Fibroblast of skin of left biceps (primary cell): ENCODE measurements around the gene KRT34.
"Not testable (repeated sequence)": the region's sequence is repeated elsewhere in the genome, so short reads cannot be mapped to it uniquely, and the experiment has no call there.

Experiments used
- DNase-seq, 2 experiments: peaks; one replicate each; pipeline ENCODE4 v3.0.0-alpha.2; 2013; ENCODE audit warnings: low read depth in 2 of 2

Gene KRT34

GRCh38 chr17:41381943-41382342 is at the start of gene KRT34:
Gene KRT34, minus strand, starts transcription at chr17:41382306. Its CDS starts 60 bp downstream, at chr17:41382246.
- DNase-seq, result not testable (repeated sequence)

- DNase-seq, result not testable (repeated sequence)
Observed at GRCh38 chr17:41430376-41430775, 48.3 kb upstream of the KRT34 start.

GRCh38 chr17:41429667-41430066 is 47.6 kb upstream of the KRT34 start:
- no peak for DNase-seq

GRCh38 chr17:41428591-41429291 is 46.6 kb upstream of the KRT34 start:
- DNase-seq, result no peak

GRCh38 chr17:41424111-41424635 is 42.1 kb upstream of the KRT34 start, which contains the start of gene KRT37:
Gene KRT37, minus strand, starts transcription at chr17:41424585. Its CDS starts 62 bp downstream, at chr17:41424523.
- no peak for DNase-seq

GRCh38 chr17:41422586-41422985 is 40.5 kb upstream of the KRT34 start:
- DNase-seq, result not testable (repeated sequence)

GRCh38 chr17:41421617-41422016 is 39.5 kb upstream of the KRT34 start:
- DNase-seq, result no peak

- no peak for DNase-seq
Observed at GRCh38 chr17:41421116-41421515, 39.0 kb upstream of the KRT34 start.

GRCh38 chr17:41420134-41420533 is 38.0 kb upstream of the KRT34 start:
- no peak for DNase-seq

GRCh38 chr17:41419716-41420115 is 37.6 kb upstream of the KRT34 start:
- DNase-seq, result no peak

- DNase-seq, result no peak
Observed at GRCh38 chr17:41418116-41418860, 36.2 kb upstream of the KRT34 start.

- no peak for DNase-seq
Observed at GRCh38 chr17:41417576-41418015, 35.5 kb upstream of the KRT34 start.

- DNase-seq, result no peak
Observed at GRCh38 chr17:41417127-41417526, 35.0 kb upstream of the KRT34 start.

- no peak for DNase-seq
Observed at GRCh38 chr17:41416479-41416878, 34.4 kb upstream of the KRT34 start.

- no peak for DNase-seq
Observed at GRCh38 chr17:41415833-41416335, 33.8 kb upstream of the KRT34 start.

GRCh38 chr17:41415411-41415810 is 33.3 kb upstream of the KRT34 start:
- no peak for DNase-seq

- no peak for DNase-seq
Observed at GRCh38 chr17:41413982-41414381, 31.9 kb upstream of the KRT34 start.

GRCh38 chr17:41413353-41413957 is 31.3 kb upstream of the KRT34 start:
- no peak for DNase-seq

- no peak for DNase-seq
Observed at GRCh38 chr17:41411072-41411840, 29.1 kb upstream of the KRT34 start.

- DNase-seq, result no peak
Observed at GRCh38 chr17:41407226-41407625, 25.1 kb upstream of the KRT34 start.

- DNase-seq, result no peak
Observed at GRCh38 chr17:41406205-41406604, 24.1 kb upstream of the KRT34 start.
